ENCODE results near the gene TTLL4. TPM values are rescaled to one million over a fixed set of nuclear protein-coding genes. Genes with fewer than 3 reads are reported as not detected.

TTLL4 gene
- total and polyA plus RNA-seq, 12 donors = 10.6 to 65.4 (median 24.5) TPM

GRCh38 chr2:218748741-218749441 lies 38.3 kb downstream of the TTLL4 start:
- 83 to 96% (median 92%) methylated on average over 8 of the region's 8 CpGs for WGBS, 4 donors
- H3K36me3 ChIP-seq (replicated peaks in 1 of 2) = peaks cover 0 to 66% of the 10 kb centered on the region in 2 donors
- no peaks in the 10 kb centered on the region for H3K27me3 ChIP-seq
- no peak overlapping the region for H3K4me3 ChIP-seq
- H3K9me3 ChIP-seq (replicated peaks in 1 of 3) = no peaks in the 10 kb centered on the region
- DNase-seq = no peak
- TF ChIP-seq POLR2A (IDR thresholded peaks at IDR 0.05) (no peak), CTCF (IDR thresholded peaks at IDR 0.05) (no peak)
- intact Hi-C loops (cut with DNase I) = no loop called here
- no peak overlapping the region for H3K27ac ChIP-seq
- H3K4me1 ChIP-seq (replicated peaks in 1 of 2) = peaks cover 10 to 12% of the 10 kb centered on the region in 2 donors

GRCh38 chr2:218754201-218754600 lies 43.6 kb downstream of the TTLL4 start:
- no peaks in the 10 kb centered on the region for H3K9me3 ChIP-seq (replicated peaks in 1 of 3)
- intact Hi-C loops (cut with DNase I) = no loop called here
- peaks cover 0 to 54% of the 10 kb centered on the region in 2 donors for H3K36me3 ChIP-seq (replicated peaks in 1 of 2)
- no peak overlapping the region for H3K4me3 ChIP-seq
- DNase-seq = no peak
- TF ChIP-seq POLR2A (IDR thresholded peaks at IDR 0.05) (no peak), CTCF (IDR thresholded peaks at IDR 0.05) (no peak)
- H3K27ac ChIP-seq = no peak overlapping the region
- H3K27me3 ChIP-seq = no peaks in the 10 kb centered on the region
- WGBS, 4 donors = 84 to 91% (median 88%) methylated on average over 2 to 3 of the region's 3 CpGs
- H3K4me1 ChIP-seq (replicated peaks in 1 of 2) = no peaks in the 10 kb centered on the region

GRCh38 chr2:218754781-218755180 lies 44.1 kb downstream of the TTLL4 start:
- H3K4me1 ChIP-seq (replicated peaks in 1 of 2) = no peaks in the 10 kb centered on the region
- no peaks in the 10 kb centered on the region for H3K27me3 ChIP-seq
- H3K4me3 ChIP-seq = no peak overlapping the region
- 80 to 94% (median 86%) methylated on average over 7 of the region's 7 CpGs for WGBS, 4 donors
- intact Hi-C loops (cut with DNase I) = no loop called here
- H3K27ac ChIP-seq = no peak overlapping the region
- peaks cover 0 to 48% of the 10 kb centered on the region in 2 donors for H3K36me3 ChIP-seq (replicated peaks in 1 of 2)
- TF ChIP-seq CTCF (IDR thresholded peaks at IDR 0.05) = no peak
- TF ChIP-seq POLR2A (IDR thresholded peaks at IDR 0.05) = no peak
- no peak for DNase-seq
- no peaks in the 10 kb centered on the region for H3K9me3 ChIP-seq (replicated peaks in 1 of 3)

GRCh38 chr2:218755198-218755566 lies 44.5 kb downstream of the TTLL4 start:
- intact Hi-C loops (cut with DNase I) = no loop called here
- no peak for DNase-seq
- Histone ChIP-seq H3K27ac (no peak overlapping the region), H3K9me3 (replicated peaks in 1 of 3) (no peaks in the 10 kb centered on the region), H3K36me3 (replicated peaks in 1 of 2) (peaks cover 0 to 44% of the 10 kb centered on the region in 2 donors), H3K4me3 (no peak overlapping the region), H3K4me1 (replicated peaks in 1 of 2) (no peaks in the 10 kb centered on the region), H3K27me3 (no peaks in the 10 kb centered on the region)
- WGBS, 4 donors = 93 to 98% (median 97%) methylated on average over 3 of the region's 3 CpGs
- TF ChIP-seq POLR2A (IDR thresholded peaks at IDR 0.05) = no peak
- no peak for TF ChIP-seq CTCF (IDR thresholded peaks at IDR 0.05)
